Measurements from ENCODE around the gene CEP57. TPM values are rescaled to one million over a fixed set of nuclear protein-coding genes. Genes with fewer than 3 reads are reported as not detected.
A peak's percentile ranks its signal among the peaks of the same experiment; 100 is the strongest.

CEP57 gene
- total RNA-seq, 2 donors from 2014 or later = 39.9 to 47.3 TPM

DNA sequence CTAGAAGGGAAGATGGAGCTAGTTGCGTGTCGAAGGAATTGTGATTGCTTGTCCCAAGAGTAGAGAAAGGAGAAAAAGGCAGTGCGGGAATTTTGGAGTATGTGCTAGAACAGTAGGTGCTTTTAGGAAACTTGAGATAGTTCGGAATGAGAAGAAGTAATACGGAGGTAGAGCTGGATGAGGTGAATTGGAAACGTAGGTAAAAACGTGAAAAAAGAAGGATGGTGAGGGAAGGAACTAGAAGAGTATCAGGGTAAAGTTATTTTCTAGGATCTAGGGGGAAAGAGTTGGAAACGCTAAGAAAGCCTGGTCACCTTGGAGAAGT lies 1.4 kb downstream of the CEP57 start:
- Histone ChIP-seq H3K9ac (ENCODE audit: low read depth in 2 of 2, low read length in 2 of 2) (peak overlapping the region in 1 of 2 donors; percentile 86), H3K9me3 (no peaks in the 10 kb centered on the region), H3K4me1 (no peaks in the 10 kb centered on the region), H3K4me3 (peak overlapping the region; percentile 91), H3K27ac (peak overlapping the region; percentile 96), H3K27me3 (no peaks in the 10 kb centered on the region), H3K36me3 (no peaks in the 10 kb centered on the region)
- intact Hi-C loops (cut with DNase I) = no loop called here
- TF ChIP-seq, protein P1, sequence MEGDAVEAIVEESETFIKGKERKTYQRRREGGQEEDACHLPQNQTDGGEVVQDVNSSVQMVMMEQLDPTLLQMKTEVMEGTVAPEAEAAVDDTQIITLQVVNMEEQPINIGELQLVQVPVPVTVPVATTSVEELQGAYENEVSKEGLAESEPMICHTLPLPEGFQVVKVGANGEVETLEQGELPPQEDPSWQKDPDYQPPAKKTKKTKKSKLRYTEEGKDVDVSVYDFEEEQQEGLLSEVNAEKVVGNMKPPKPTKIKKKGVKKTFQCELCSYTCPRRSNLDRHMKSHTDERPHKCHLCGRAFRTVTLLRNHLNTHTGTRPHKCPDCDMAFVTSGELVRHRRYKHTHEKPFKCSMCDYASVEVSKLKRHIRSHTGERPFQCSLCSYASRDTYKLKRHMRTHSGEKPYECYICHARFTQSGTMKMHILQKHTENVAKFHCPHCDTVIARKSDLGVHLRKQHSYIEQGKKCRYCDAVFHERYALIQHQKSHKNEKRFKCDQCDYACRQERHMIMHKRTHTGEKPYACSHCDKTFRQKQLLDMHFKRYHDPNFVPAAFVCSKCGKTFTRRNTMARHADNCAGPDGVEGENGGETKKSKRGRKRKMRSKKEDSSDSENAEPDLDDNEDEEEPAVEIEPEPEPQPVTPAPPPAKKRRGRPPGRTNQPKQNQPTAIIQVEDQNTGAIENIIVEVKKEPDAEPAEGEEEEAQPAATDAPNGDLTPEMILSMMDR (IDR thresholded peaks at IDR 0.05) = no peak
- DNase-seq = no peak

DNA sequence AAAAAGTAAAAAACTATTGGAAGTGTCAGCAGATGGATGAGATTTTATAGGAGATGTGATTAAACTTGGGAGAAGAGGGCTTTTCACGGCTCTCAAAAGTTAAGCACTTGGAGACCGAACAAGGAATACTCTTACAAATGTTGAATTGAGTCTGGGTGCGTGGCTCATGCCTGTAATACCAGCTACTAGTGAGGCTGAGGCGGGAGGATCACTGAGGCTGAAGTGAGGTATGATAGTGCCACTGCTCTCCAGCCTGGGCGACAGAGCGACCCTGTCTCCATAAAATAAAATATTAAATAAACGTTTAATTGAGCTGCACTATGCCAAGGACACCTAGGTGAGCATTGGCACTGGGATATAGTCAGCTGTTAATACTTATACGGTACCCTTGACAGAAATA lies 1.9 kb downstream of the CEP57 start:
- no peaks in the 10 kb centered on the region for H3K27me3 ChIP-seq
- intact Hi-C loops (cut with DNase I) = no loop called here
- H3K27ac ChIP-seq = no peak overlapping the region
- DNase-seq = no peak
- H3K36me3 ChIP-seq = no peaks in the 10 kb centered on the region
- no peak overlapping the region for H3K9ac ChIP-seq (ENCODE audit: low read depth in 2 of 2, low read length in 2 of 2)
- H3K4me1 ChIP-seq = no peaks in the 10 kb centered on the region
- no peak overlapping the region for H3K4me3 ChIP-seq
- TF ChIP-seq, protein P1 (IDR thresholded peaks at IDR 0.05) = no peak
- H3K9me3 ChIP-seq = no peaks in the 10 kb centered on the region

DNA sequence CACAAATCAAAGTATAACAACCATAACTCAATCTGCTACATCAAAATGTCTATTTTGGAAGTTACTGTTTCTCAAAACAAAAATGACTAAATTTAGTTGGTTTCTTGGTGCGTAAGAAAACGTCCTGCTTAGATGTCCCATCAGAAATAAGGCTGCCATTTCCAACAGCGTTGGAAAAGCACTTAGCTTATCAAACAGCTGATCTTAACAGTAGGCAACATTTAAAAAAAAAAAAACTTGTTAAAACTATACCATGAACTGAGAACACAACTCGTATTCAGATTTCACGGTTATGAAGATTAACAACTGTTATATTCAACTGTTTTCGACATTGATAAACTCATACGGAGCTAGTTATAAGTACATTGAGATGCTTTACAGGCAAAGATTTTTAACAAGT lies 2.4 kb downstream of the CEP57 start:
- intact Hi-C loops (cut with DNase I) = no loop called here
- no peaks in the 10 kb centered on the region for H3K36me3 ChIP-seq
- no peak overlapping the region for H3K9ac ChIP-seq (ENCODE audit: low read depth in 2 of 2, low read length in 2 of 2)
- H3K27ac ChIP-seq = no peak overlapping the region
- no peaks in the 10 kb centered on the region for H3K27me3 ChIP-seq
- DNase-seq = no peak
- TF ChIP-seq, protein P1 (IDR thresholded peaks at IDR 0.05) = no peak
- no peaks in the 10 kb centered on the region for H3K4me1 ChIP-seq
- H3K4me3 ChIP-seq = no peak overlapping the region
- H3K9me3 ChIP-seq = no peaks in the 10 kb centered on the region

DNA sequence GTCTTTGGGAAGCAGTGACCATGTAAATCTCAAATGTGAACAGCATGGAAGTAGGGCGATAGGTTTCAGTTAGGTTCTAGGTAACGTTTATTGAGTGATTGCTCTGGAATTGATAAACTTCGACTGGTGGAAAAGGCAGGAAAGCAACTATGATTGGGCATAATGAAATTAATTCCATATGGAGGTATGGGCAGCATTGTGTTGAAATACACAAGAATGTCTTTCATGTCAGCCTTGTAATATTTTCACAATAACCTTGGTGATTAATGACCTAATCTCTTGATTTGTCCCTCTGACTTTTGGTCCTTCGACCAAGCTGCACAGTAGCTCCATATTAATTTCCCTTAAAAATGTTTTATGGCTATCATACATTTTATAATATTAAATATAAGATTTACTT lies 2.8 kb downstream of the CEP57 start:
- Histone ChIP-seq H3K4me1 (no peaks in the 10 kb centered on the region), H3K27ac (no peak overlapping the region), H3K4me3 (no peak overlapping the region), H3K27me3 (no peaks in the 10 kb centered on the region), H3K9me3 (no peaks in the 10 kb centered on the region), H3K36me3 (no peaks in the 10 kb centered on the region), H3K9ac (ENCODE audit: low read depth in 2 of 2, low read length in 2 of 2) (no peak overlapping the region)
- TF ChIP-seq, protein P1 (IDR thresholded peaks at IDR 0.05) = no peak
- intact Hi-C loops (cut with DNase I) = no loop called here
- DNase-seq = no peak

DNA sequence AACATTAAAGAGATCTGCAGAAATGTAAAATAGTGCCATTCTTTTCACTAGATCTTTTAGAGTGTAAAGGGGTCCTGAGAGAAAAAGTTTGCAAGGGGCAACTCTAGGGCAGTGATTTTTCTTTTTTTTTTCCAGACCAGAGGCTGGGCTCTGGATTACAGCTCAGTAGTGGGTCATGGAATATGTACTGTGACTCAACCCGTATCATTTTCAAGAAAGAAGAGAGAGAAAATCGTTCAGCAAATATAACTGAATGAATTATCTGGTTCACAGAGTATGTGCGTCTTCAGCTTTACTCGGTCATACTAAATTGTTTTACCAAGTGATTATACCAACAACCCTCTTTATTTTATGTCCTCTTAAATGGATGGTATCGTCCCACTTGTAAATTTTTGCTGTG lies 3.8 kb downstream of the CEP57 start:
- Histone ChIP-seq H3K9ac (ENCODE audit: low read depth in 2 of 2, low read length in 2 of 2) (no peak overlapping the region), H3K4me3 (no peak overlapping the region), H3K4me1 (no peaks in the 10 kb centered on the region), H3K9me3 (no peaks in the 10 kb centered on the region), H3K27me3 (no peaks in the 10 kb centered on the region), H3K27ac (no peak overlapping the region), H3K36me3 (no peaks in the 10 kb centered on the region)
- intact Hi-C loops (cut with DNase I) = no loop called here
- TF ChIP-seq, protein P1 (IDR thresholded peaks at IDR 0.05) = no peak
- DNase-seq = no peak
